Thoracic aorta (tissue), 2 donors: ENCODE data around the gene PLA2G4C. TPM values are rescaled to one million over a fixed set of nuclear protein-coding genes. Genes with fewer than 3 reads are reported as not detected.

ENCODE experiments used
- ATAC-seq: fragments of 150-250 bp; one replicate; pipeline ENCODE4 v1.8.0; 2017; ENCODE audit warnings: low read depth; ENCODE audit not compliant: insufficient number of reproducible peaks, low FRiP score
- DNase-seq: peaks from one replicate; pipeline ENCODE4 v3.0.0-alpha.2; 2020; ENCODE audit warnings: low spot score
- H3K27ac ChIP-seq, 2 donors: fragments of 200-600 bp; sonication (generic); 1 replicate in 1 of 2; 2 replicates in 1 of 2; pipeline ENCODE4 v1.5.1; 2016; ENCODE audit warnings: mild to moderate bottlenecking in 2 of 2, moderate library complexity in 2 of 2
- H3K27me3 ChIP-seq: fragments of 200-600 bp; sonication (generic); replicated peaks from 2 replicates; pipeline ENCODE4 v1.6.0; 2016; ENCODE audit warnings: mild to moderate bottlenecking; ENCODE audit not compliant: insufficient read depth
- H3K36me3 ChIP-seq: fragments of 200-600 bp; sonication (generic); one replicate; pipeline ENCODE4 v1.5.1; 2016
- H3K4me1 ChIP-seq, 2 donors: fragments of 200-600 bp; sonication (generic); 1 replicate in 1 of 2; 2 replicates in 1 of 2; pipeline versions ENCODE4 v1.5.1 to v1.6.0; 2016; ENCODE audit warnings: low read depth in 2 of 2, mild to moderate bottlenecking in 1 of 2; ENCODE audit not compliant: control insufficient read depth in 1 of 2
- H3K4me3 ChIP-seq: fragments of 200-600 bp; sonication (generic); 2 replicates; pipeline ENCODE4 v1.5.1; 2016; ENCODE audit warnings: mild to moderate bottlenecking
- H3K9me3 ChIP-seq: fragments of 200-600 bp; sonication (generic); 2 replicates; pipeline ENCODE4 v1.5.1; 2016
- CTCF ChIP-seq: fragments of 200-600 bp; sonication (generic); IDR thresholded peaks from one replicate; pipeline ENCODE4 v1.5.1; 2019; ENCODE audit warnings: antibody characterized with exemption
- total RNA-seq, 2 donors: library from RNA; depleted of rRNA; stranded (reverse); fragments of >200 nt; gene quantifications; one replicate each; pipeline versions ENCODE4 v1.1.0 to v1.2.3, GENCODE V29; 2016

PLA2G4C gene
- total RNA-seq, 2 donors from 2014 or later: 24.2 to 35.9 TPM

GRCh38 chr19:48121909-48122371, 11.3 kb upstream of the PLA2G4C start:
- H3K9me3 ChIP-seq: no peaks in the 10 kb centered on the region
- no peak for ATAC-seq
- DNase-seq: no peak
- no peaks in the 10 kb centered on the region for H3K36me3 ChIP-seq
- H3K4me1 ChIP-seq: no peaks in the 10 kb centered on the region
- no peak for TF ChIP-seq CTCF
- no peak overlapping the region for H3K27ac ChIP-seq
- H3K27me3 ChIP-seq: no peaks in the 10 kb centered on the region
- H3K4me3 ChIP-seq: no peak overlapping the region

GRCh38 chr19:48121066-48121465, 10.4 kb upstream of the PLA2G4C start:
- Histone ChIP-seq H3K9me3 (no peaks in the 10 kb centered on the region), H3K4me1 (no peaks in the 10 kb centered on the region), H3K36me3 (no peaks in the 10 kb centered on the region), H3K27me3 (no peaks in the 10 kb centered on the region), H3K27ac (no peak overlapping the region), H3K4me3 (no peak overlapping the region)
- no peak for TF ChIP-seq CTCF
- ATAC-seq: no peak
- no peak for DNase-seq

GRCh38 chr19:48120505-48120904, 9.9 kb upstream of the PLA2G4C start:
- no peaks in the 10 kb centered on the region for H3K36me3 ChIP-seq
- no peaks in the 10 kb centered on the region for H3K27me3 ChIP-seq
- H3K4me1 ChIP-seq: no peaks in the 10 kb centered on the region
- no peaks in the 10 kb centered on the region for H3K9me3 ChIP-seq
- ATAC-seq: no peak
- no peak overlapping the region for H3K4me3 ChIP-seq
- no peak for TF ChIP-seq CTCF
- DNase-seq: no peak
- no peak overlapping the region for H3K27ac ChIP-seq

- no peak for DNase-seq
- H3K9me3 ChIP-seq: no peaks in the 10 kb centered on the region
- H3K27ac ChIP-seq: no peak overlapping the region
- no peak for TF ChIP-seq CTCF
- no peaks in the 10 kb centered on the region for H3K27me3 ChIP-seq
- no peaks in the 10 kb centered on the region for H3K4me1 ChIP-seq
- no peak for ATAC-seq
- H3K36me3 ChIP-seq: no peaks in the 10 kb centered on the region
- H3K4me3 ChIP-seq: no peak overlapping the region
These were observed 7.5 kb upstream of the PLA2G4C start for GRCh38 chr19:48118131-48118517.

GRCh38 chr19:48117515-48118130, 7.0 kb upstream of the PLA2G4C start:
- no peaks in the 10 kb centered on the region for H3K36me3 ChIP-seq
- no peaks in the 10 kb centered on the region for H3K9me3 ChIP-seq
- ATAC-seq (no peak), DNase-seq (no peak)
- H3K27ac ChIP-seq: no peak overlapping the region
- no peak overlapping the region for H3K4me3 ChIP-seq
- no peaks in the 10 kb centered on the region for H3K4me1 ChIP-seq
- no peaks in the 10 kb centered on the region for H3K27me3 ChIP-seq
- TF ChIP-seq CTCF: no peak
